Measurements from ENCODE around the gene NBAS. TPM values are rescaled to one million over a fixed set of nuclear protein-coding genes. Genes with fewer than 3 reads are reported as not detected.

Gene NBAS
- total and polyA plus RNA-seq, 2 of the 13 experiments (the other 11 are each of a cell fraction or from before 2014, with no cell fraction given) = 33.6 to 58.7 TPM

- H3K4me1 ChIP-seq (ENCODE audit: insufficient read depth, low read length) = no peaks in the 10 kb centered on the region
- intact Hi-C loops (cut with micrococcal nuclease; ENCODE audit: unreplicated experiment) = no loop called here
- ChIA-PET POLR2A (no interaction called here), CTCF (ENCODE audit: low intra/inter-chr PET ratio, low total read pairs) (no interaction called here)
- H3K4me2 ChIP-seq (ENCODE audit: low read depth, low read length) = no peak overlapping the region
- DNase-seq (ENCODE audit: low spot score) (no peak), ATAC-seq (no peak), FAIRE-seq (no peak)
- H2AFZ ChIP-seq (ENCODE audit: low read length) = no peak overlapping the region
- no peaks in the 10 kb centered on the region for H4K20me1 ChIP-seq (ENCODE audit: insufficient read depth, low read length)
- no TSS peak for BruUV-seq (replicated peaks)
- H3K27me3 ChIP-seq (ENCODE audit: control insufficient read depth in 1 of 2, insufficient read depth in 2 of 2, low read length in 2 of 2) = no peaks in the 10 kb centered on the region
- TF ChIP-seq ZKSCAN8 (CRISPR knock-in tag; IDR thresholded peaks at IDR 0.05; ENCODE audit: borderline replicate concordance) = no peak
- no peak for TF ChIP-seq ELK4 (CRISPR knock-in tag; IDR thresholded peaks at IDR 0.05; ENCODE audit: borderline replicate concordance)
- TF ChIP-seq CAMTA2 (CRISPR knock-in tag; IDR thresholded peaks at IDR 0.05; ENCODE audit: borderline replicate concordance) = no peak
- TF ChIP-seq ZNF329 (CRISPR knock-in tag; IDR thresholded peaks at IDR 0.05; ENCODE audit: low read depth) = no peak
- no peak for TF ChIP-seq HNRNPH1 (optimal IDR thresholded peaks at IDR 0.05; ENCODE audit: low read depth, low read length)
- no peak for TF ChIP-seq MYPOP (CRISPR knock-in tag; IDR thresholded peaks at IDR 0.05)
- no peak for TF ChIP-seq RCOR2 (CRISPR knock-in tag; IDR thresholded peaks at IDR 0.05)
- TF ChIP-seq ZBTB7A (CRISPR knock-in tag; IDR thresholded peaks at IDR 0.05) = no peak
- no peak for TF ChIP-seq MTF2 (CRISPR knock-in tag; IDR thresholded peaks at IDR 0.05; ENCODE audit: borderline replicate concordance)
- TF ChIP-seq RAD51 (IDR thresholded peaks at IDR 0.05; ENCODE audit: borderline replicate concordance) = no peak
- no peak for TF ChIP-seq ZNF251 (CRISPR knock-in tag; IDR thresholded peaks at IDR 0.05)
- TF ChIP-seq TRIM24 (CRISPR knock-in tag; IDR thresholded peaks at IDR 0.05) = no peak
- TF ChIP-seq SIX4 (CRISPR knock-in tag; IDR thresholded peaks at IDR 0.05) = no peak
- TF ChIP-seq TARDBP (CRISPR knock-in tag; IDR thresholded peaks at IDR 0.05) = no peak
- no peak for TF ChIP-seq HBP1 (CRISPR knock-in tag; IDR thresholded peaks at IDR 0.05; ENCODE audit: low read depth)
- no peak for TF ChIP-seq ZSCAN12 (CRISPR knock-in tag; IDR thresholded peaks at IDR 0.05)
- no peak for TF ChIP-seq ZFY (CRISPR knock-in tag; IDR thresholded peaks at IDR 0.05)
- H3K36me3 ChIP-seq (replicated peaks in 1 of 2; ENCODE audit: control insufficient read depth in 1 of 2, insufficient read depth in 2 of 2, low read length in 2 of 2) = peaks cover 13 to 23% of the 10 kb centered on the region in 2 experiments; a peak in 4 of 5 replicates
- no peaks in the 10 kb centered on the region for H3K9me3 ChIP-seq (ENCODE audit: low read length)
- H3K4me3 ChIP-seq (replicated peaks in 1 of 3; ENCODE audit: insufficient read depth in 1 of 3, low read depth in 2 of 3, low read length in 3 of 3) = no peak overlapping the region
- no peak overlapping the region for H3K27ac ChIP-seq (ENCODE audit: extremely low read length, insufficient read depth, low read length)
- in situ Hi-C loops (cut with HindIII; ENCODE audit: extremely low pct_ligation_motif_present, low pct_unique_long_range_greater_than_20kb) = no loop called here
- no peaks in the 10 kb centered on the region for H3K79me2 ChIP-seq (ENCODE audit: insufficient read depth, low read length)
- 82% methylated on average over 3 of the region's 3 CpGs for WGBS (ENCODE audit: low lambda C conversion rate)
- H3K9ac ChIP-seq (ENCODE audit: insufficient read depth, low read depth, low read length) = no peak overlapping the region
These were observed 259.0 kb downstream of the NBAS start for GRCh38 chr2:15302154-15302553.

All from HepG2 (cell line).